A549 treated with RU486 at 1 μM for 4 hours (cell line): ENCODE results near the gene NME2. TPM values are rescaled to one million over a fixed set of nuclear protein-coding genes. Genes with fewer than 3 reads are reported as not detected.

ENCODE experiments used
- total RNA-seq: library from RNA; stranded (reverse); fragments of 200-300 nt; extraction: Qiagen RNA extraction; gene quantifications from 5 replicates; pipeline ENCODE4 v1.2.3, GENCODE V29; 2022; ENCODE audit warnings: low read depth

NME2 gene
- 1,659 to 1,872 TPM (median 1,799 TPM) in 5 replicates for total RNA-seq

GRCh38 chr17:51166198-51166986, at the start of gene NME2:
NME2 (plus strand) TSS chr17:51166411; CDS start chr17:51166831, 420 bp downstream.

GRCh38 chr17:51120739-51121619, 45.2 kb upstream of the NME2 start, which contains the start of gene SPAG9:
SPAG9 (minus strand) TSS chr17:51120868; CDS start chr17:51120656, 212 bp downstream.

GRCh38 chr17:51153210-51154072, 12.8 kb upstream of the NME2 start, which contains the start of gene NME1:
NME1 (plus strand) TSS chr17:51153559; CDS start chr17:51155655, 2,096 bp downstream.

Other genes starting within 250 kb of the NME2 start
- gene SPAG9, start 45.5 kb upstream of the NME2 start, total RNA-seq: 79.4 to 95.8 TPM (median 83.0 TPM) in 5 replicates
- gene NME1, start 12.9 kb upstream of the NME2 start, total RNA-seq: 606 to 812 TPM (median 696 TPM) in 5 replicates
- 3.2 to 7.2 TPM (median 6.2 TPM) in 5 replicates for gene MBTD1, start 93.6 kb downstream of the NME2 start, total RNA-seq
- 63.4 to 87.5 TPM (median 79.6 TPM) in 5 replicates for gene UTP18, start 94.1 kb downstream of the NME2 start, total RNA-seq